HCT116 (cell line): ENCODE data around the gene RPL36A. TPM values are rescaled to one million over a fixed set of nuclear protein-coding genes. Genes with fewer than 3 reads are reported as not detected.

Experiments used
- ATAC-seq: fragments of 200-7000 bp; cut with Tn5 transposase; 2 replicates; pipeline ENCODE4 v1.9.1; 2020; ENCODE audit warnings: mild to moderate bottlenecking, moderate library complexity
- BruUV-seq: library from RNA; stranded (reverse); fragments of 400-500 nt; replicated peaks from 2 replicates; lab custom pipeline; 2021; lab: Mats Ljungman, UMichigan
- CTCF ChIA-PET: fragments of 300-600 bp; sonication (Branson Sonifier 250); formaldehyde crosslinking; loops from one replicate; lab custom pipeline; 2021; ENCODE audit warnings: antibody characterized with exemption; lab: Charles Lee
- POLR2A ChIA-PET: fragments of 300-600, 350-600 bp; sonication (Branson Sonifier 250); formaldehyde crosslinking; loops from one replicate; lab custom pipeline; 2021; ENCODE audit warnings: antibody characterized with exemption; lab: Charles Lee
- RAD21 ChIA-PET, 2 experiments: fragments of 300-600 bp; sonication (Branson Sonifier 250); formaldehyde crosslinking; loops; one replicate each; lab custom pipeline; 2023; ENCODE audit warnings: low total read pairs in 2 of 2; ENCODE audit not compliant: uncharacterized antibody in 2 of 2, unreplicated experiment in 2 of 2, low non-redundant PET in 1 of 2; lab: Charles Lee
- DNase-seq: peaks from one replicate; pipeline ENCODE4 v3.0.0-alpha.2; 2010; ENCODE audit warnings: low read depth, low spot score
- H2AFZ ChIP-seq: fragments of 200-600 bp; shearing (Covaris generic), sonication (generic); 2 replicates; pipeline ENCODE4 v1.6.1; 2017; ENCODE audit warnings: low read depth, mixed run types, mixed read lengths, antibody characterized with exemption, low read length; ENCODE audit not compliant: poor library complexity, severe bottlenecking
- H3K27ac ChIP-seq: 2 replicates; pipeline ENCODE4 v1.5.1; 2012; ENCODE audit warnings: low read depth, low read length
- H3K27me3 ChIP-seq: fragments of 200-600 bp; sonication (generic); 2 replicates; pipeline ENCODE4 v1.6.1; 2016; ENCODE audit warnings: mixed run types, low read length, mixed read lengths; ENCODE audit not compliant: insufficient read depth
- H3K36me3 ChIP-seq, 2 experiments: fragments of 200-500 bp in 1 of 2; fragments of 200-600 bp in 1 of 2; sonication (Bioruptor generic) in 1 of 2; sonication (generic) in 1 of 2; 2 replicates each; pipeline versions ENCODE4 v1.5.1 to v1.6.1; 2014 to 2016; ENCODE audit warnings: low read length in 2 of 2, inconsistent platforms in 1 of 2, mixed read lengths in 1 of 2, mixed run types in 1 of 2; ENCODE audit not compliant: insufficient read depth in 2 of 2, control insufficient read depth in 1 of 2
- H3K4me1 ChIP-seq, 2 experiments: fragments of 200-600 bp in 1 of 2; sonication (generic) in 1 of 2; 2 replicates each; pipeline versions ENCODE4 v1.5.1 to v1.6.1; 2012 to 2017; ENCODE audit warnings: low read length in 2 of 2, inconsistent platforms in 1 of 2, mild to moderate bottlenecking in 1 of 2, mixed read lengths in 1 of 2, mixed run types in 1 of 2, moderate library complexity in 1 of 2; ENCODE audit not compliant: insufficient read depth in 2 of 2, control insufficient read depth in 1 of 2
- H3K4me2 ChIP-seq: fragments of 200-600 bp; sonication (generic); 2 replicates; pipeline ENCODE4 v1.6.1; 2017; ENCODE audit warnings: mixed run types, low read length, mixed read lengths
- H3K4me3 ChIP-seq, 2 experiments: fragments of 200-600 bp in 1 of 2; sonication (generic) in 1 of 2; replicated peaks in 1 of 2; 2 replicates each; pipeline ENCODE4 v1.5.1; 2011 to 2016; ENCODE audit warnings: low read length in 2 of 2, control low read depth in 1 of 2, low read depth in 1 of 2, mild to moderate bottlenecking in 1 of 2, mixed read lengths in 1 of 2, mixed run types in 1 of 2
- H3K79me2 ChIP-seq: fragments of 200-600 bp; sonication (generic); 2 replicates; pipeline ENCODE4 v1.6.1; 2017; ENCODE audit warnings: mild to moderate bottlenecking, mixed run types, low read length, moderate library complexity, mixed read lengths; ENCODE audit not compliant: insufficient read depth
- H3K9ac ChIP-seq: fragments of 200-600 bp; sonication (generic); 2 replicates; pipeline ENCODE4 v1.6.1; 2016; ENCODE audit warnings: low read length, mixed read lengths
- H3K9me2 ChIP-seq: fragments of 200-600 bp; sonication (generic), shearing (Covaris generic); 2 replicates; pipeline ENCODE4 v1.6.1; 2017; ENCODE audit warnings: mixed run types, mild to moderate bottlenecking, moderate library complexity; ENCODE audit not compliant: insufficient read depth
- H3K9me3 ChIP-seq, 2 experiments: fragments of 200-500 bp in 1 of 2; fragments of 200-600 bp in 1 of 2; sonication (Bioruptor generic) in 1 of 2; sonication (generic) in 1 of 2; 2 replicates each; pipeline ENCODE4 v1.6.1; 2014 to 2017; ENCODE audit warnings: low read length in 2 of 2, mixed read lengths in 2 of 2, inconsistent platforms in 1 of 2, low read depth in 1 of 2, mild to moderate bottlenecking in 1 of 2, mixed run types in 1 of 2, moderate library complexity in 1 of 2; ENCODE audit not compliant: control insufficient read depth in 1 of 2, insufficient read depth in 1 of 2
- H4K20me1 ChIP-seq: fragments of 200-600 bp; sonication (generic), shearing (Covaris generic); 2 replicates; pipeline ENCODE4 v1.6.1; 2017; ENCODE audit warnings: mixed run types, mild to moderate bottlenecking, moderate library complexity; ENCODE audit not compliant: insufficient read depth
- ATF3 ChIP-seq: IDR thresholded peaks from 2 replicates; pipeline ENCODE4 v1.6.1; 2012
- CBX3 ChIP-seq: IDR thresholded peaks from 2 replicates; pipeline ENCODE4 v1.6.1; 2012; ENCODE audit warnings: low read depth
- EZH2phosphoT487 ChIP-seq: fragments of 200-600 bp; IDR thresholded peaks from 2 replicates; pipeline ENCODE4 v1.6.1; 2018; ENCODE audit warnings: antibody characterized with exemption, borderline replicate concordance
- POLR2A ChIP-seq: IDR thresholded peaks from 2 replicates; pipeline ENCODE4 v1.7.0; 2011; ENCODE audit warnings: borderline replicate concordance; ENCODE audit not compliant: insufficient read depth, insufficient read length; ENCODE audit errors: extremely low read depth
- SIN3A ChIP-seq: IDR thresholded peaks from 2 replicates; pipeline ENCODE4 v1.6.1; 2012; ENCODE audit warnings: low read depth
- TCF7L2 ChIP-seq: IDR thresholded peaks from 2 replicates; pipeline ENCODE4 v1.7.0; 2011; ENCODE audit warnings: borderline replicate concordance, inconsistent platforms; ENCODE audit not compliant: insufficient read depth, insufficient read length; ENCODE audit errors: extremely low read depth
- intact Hi-C: fragments of 100-400 bp; cut with micrococcal nuclease; formaldehyde crosslinking; loops from 2 replicates; pipeline ENCODE4 v1.10.0; 2022
- total RNA-seq: library from RNA; stranded (reverse); gene quantifications from one replicate; pipeline ENCODE4 v1.2.1, GENCODE V29; 2021; ENCODE audit not compliant: unreplicated experiment
- TF ChIP-seq, protein P1 (sequence below): IDR thresholded peaks from 2 replicates; pipeline ENCODE4 v1.6.1; 2012; ENCODE audit warnings: low read depth

Gene RPL36A
- total RNA-seq, 1 experiment from 2014 or later, result 360 TPM

DNA sequence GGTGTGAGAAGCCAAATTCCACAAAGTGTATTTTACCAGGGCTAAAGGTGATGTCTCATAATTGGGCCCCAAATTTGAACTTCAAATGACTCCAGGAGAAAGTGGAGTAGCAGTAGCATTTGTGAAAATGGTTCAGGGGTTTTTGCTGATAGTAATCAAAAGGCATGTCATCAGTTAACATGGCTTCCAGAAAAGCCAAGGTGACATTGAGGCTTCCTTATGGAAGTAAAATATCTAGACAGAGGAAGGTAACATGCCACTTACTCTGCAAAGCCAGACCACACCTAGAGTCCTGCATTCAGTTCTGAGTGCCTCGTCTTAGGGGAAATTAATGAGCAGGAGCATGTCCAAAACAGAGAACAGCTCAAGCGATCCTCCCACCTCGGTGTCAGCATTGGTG lies 2.2 kb upstream of the RPL36A start (continued):
- TF ChIP-seq, protein P1, sequence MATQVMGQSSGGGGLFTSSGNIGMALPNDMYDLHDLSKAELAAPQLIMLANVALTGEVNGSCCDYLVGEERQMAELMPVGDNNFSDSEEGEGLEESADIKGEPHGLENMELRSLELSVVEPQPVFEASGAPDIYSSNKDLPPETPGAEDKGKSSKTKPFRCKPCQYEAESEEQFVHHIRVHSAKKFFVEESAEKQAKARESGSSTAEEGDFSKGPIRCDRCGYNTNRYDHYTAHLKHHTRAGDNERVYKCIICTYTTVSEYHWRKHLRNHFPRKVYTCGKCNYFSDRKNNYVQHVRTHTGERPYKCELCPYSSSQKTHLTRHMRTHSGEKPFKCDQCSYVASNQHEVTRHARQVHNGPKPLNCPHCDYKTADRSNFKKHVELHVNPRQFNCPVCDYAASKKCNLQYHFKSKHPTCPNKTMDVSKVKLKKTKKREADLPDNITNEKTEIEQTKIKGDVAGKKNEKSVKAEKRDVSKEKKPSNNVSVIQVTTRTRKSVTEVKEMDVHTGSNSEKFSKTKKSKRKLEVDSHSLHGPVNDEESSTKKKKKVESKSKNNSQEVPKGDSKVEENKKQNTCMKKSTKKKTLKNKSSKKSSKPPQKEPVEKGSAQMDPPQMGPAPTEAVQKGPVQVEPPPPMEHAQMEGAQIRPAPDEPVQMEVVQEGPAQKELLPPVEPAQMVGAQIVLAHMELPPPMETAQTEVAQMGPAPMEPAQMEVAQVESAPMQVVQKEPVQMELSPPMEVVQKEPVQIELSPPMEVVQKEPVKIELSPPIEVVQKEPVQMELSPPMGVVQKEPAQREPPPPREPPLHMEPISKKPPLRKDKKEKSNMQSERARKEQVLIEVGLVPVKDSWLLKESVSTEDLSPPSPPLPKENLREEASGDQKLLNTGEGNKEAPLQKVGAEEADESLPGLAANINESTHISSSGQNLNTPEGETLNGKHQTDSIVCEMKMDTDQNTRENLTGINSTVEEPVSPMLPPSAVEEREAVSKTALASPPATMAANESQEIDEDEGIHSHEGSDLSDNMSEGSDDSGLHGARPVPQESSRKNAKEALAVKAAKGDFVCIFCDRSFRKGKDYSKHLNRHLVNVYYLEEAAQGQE, result no peak
- TF ChIP-seq CBX3, result no peak
- TF ChIP-seq TCF7L2, result no peak
- no peak for TF ChIP-seq ATF3
- TF ChIP-seq EZH2phosphoT487, result no peak

DNA sequence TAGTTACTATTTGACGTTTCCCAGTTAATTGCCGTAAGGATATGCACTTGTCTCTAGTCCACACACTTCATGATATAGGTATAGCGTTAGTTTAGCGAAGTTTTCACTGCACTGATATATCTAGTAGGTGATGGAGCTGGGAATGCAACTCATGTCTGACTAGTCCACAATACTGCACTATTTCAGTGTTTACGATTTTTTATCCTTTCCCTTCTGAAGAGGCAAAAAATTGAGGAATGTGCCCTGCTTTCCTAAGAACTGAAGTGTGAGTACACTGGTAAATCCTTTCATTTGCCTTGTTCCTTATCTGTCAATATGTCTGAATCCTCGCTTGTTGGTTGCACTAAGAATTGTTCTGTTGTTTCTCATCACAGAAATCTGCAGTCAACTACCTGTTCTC lies 1.0 kb downstream of the RPL36A start:
- CTCF ChIA-PET, result no interaction called here
- no TSS peak for BruUV-seq
- Histone ChIP-seq H3K4me2 (peak overlapping the region; percentile 85), H3K4me3 (peak overlapping the region; percentile 75 to 78), H3K9me3 (no peaks in the 10 kb centered on the region), H3K9ac (peak overlapping the region; percentile 92), H3K36me3 (peaks cover 8 to 22% of the 10 kb centered on the region in 2 experiments; a peak in 3 of 4 replicates), H4K20me1 (no peaks in the 10 kb centered on the region), H3K27ac (peak overlapping the region; percentile 79), H3K27me3 (no peaks in the 10 kb centered on the region), H3K79me2 (peaks cover 35% of the 10 kb centered on the region), H3K4me1 (peaks cover 0 to 15% of the 10 kb centered on the region in 2 experiments; a peak in 2 of 4 replicates), H2AFZ (no peak overlapping the region), H3K9me2 (no peaks in the 10 kb centered on the region)
- intact Hi-C loops, result no loop called here
- no peak for DNase-seq
- POLR2A ChIA-PET, result no interaction called here
- TF ChIP-seq SIN3A, result peak; percentile 13; the same call in 1 of the 2 replicates
- no peak for TF ChIP-seq POLR2A
- ATAC-seq, result no peak
- RAD21 ChIA-PET, result no interaction called here
